Measurements from ENCODE around the gene CTBP2.

Gene CTBP2

GRCh38 chr10:125146791-125147579 is 13.4 kb downstream of the CTBP2 start:
- Histone ChIP-seq H3K36me3 (ENCODE audit: low read length) (no peaks in the 10 kb centered on the region), H3K79me2 (ENCODE audit: insufficient read depth, low read length) (no peaks in the 10 kb centered on the region)
- no peak for TF ChIP-seq EZH2phosphoT487 (conservative IDR thresholded peaks at IDR 0.05; ENCODE audit: low read length)
- TF ChIP-seq, protein P1, sequence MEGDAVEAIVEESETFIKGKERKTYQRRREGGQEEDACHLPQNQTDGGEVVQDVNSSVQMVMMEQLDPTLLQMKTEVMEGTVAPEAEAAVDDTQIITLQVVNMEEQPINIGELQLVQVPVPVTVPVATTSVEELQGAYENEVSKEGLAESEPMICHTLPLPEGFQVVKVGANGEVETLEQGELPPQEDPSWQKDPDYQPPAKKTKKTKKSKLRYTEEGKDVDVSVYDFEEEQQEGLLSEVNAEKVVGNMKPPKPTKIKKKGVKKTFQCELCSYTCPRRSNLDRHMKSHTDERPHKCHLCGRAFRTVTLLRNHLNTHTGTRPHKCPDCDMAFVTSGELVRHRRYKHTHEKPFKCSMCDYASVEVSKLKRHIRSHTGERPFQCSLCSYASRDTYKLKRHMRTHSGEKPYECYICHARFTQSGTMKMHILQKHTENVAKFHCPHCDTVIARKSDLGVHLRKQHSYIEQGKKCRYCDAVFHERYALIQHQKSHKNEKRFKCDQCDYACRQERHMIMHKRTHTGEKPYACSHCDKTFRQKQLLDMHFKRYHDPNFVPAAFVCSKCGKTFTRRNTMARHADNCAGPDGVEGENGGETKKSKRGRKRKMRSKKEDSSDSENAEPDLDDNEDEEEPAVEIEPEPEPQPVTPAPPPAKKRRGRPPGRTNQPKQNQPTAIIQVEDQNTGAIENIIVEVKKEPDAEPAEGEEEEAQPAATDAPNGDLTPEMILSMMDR (IDR thresholded peaks at IDR 0.05; ENCODE audit: insufficient read depth, low read length, poor library complexity, severe bottlenecking): no peak

DNA sequence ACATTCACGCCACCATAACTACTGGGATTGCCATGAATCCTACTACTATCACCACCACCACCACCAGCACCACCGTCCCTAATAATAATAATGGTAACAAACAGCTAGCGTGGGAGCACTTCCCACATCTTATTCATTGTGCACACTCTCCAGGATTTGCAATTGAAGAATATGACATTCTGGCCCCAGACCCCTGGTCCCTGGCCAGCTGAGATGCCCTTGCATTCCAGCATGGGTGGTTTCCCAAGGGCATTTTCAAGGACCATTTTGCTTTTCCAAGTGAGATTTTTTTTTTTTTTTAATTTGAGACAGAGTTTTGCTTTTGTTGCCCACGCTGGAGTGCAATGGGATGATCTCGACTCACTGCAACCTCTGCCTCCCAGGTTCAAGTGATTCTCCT is 14.7 kb downstream of the CTBP2 start:
- no peak for TF ChIP-seq EZH2phosphoT487 (conservative IDR thresholded peaks at IDR 0.05; ENCODE audit: low read length)
- TF ChIP-seq, protein P1 (IDR thresholded peaks at IDR 0.05; ENCODE audit: insufficient read depth, low read length, poor library complexity, severe bottlenecking): no peak
- Histone ChIP-seq H3K9me3 (ENCODE audit: insufficient read depth, low read length) (no peaks in the 10 kb centered on the region), H4K20me1 (ENCODE audit: low read depth, low read length) (no peaks in the 10 kb centered on the region), H3K4me3 (ENCODE audit: insufficient read depth, low read length, poor library complexity, severe bottlenecking) (no peak overlapping the region), H3K27me3 (ENCODE audit: low read length) (no peaks in the 10 kb centered on the region), H3K9ac (ENCODE audit: low read length) (no peak overlapping the region), H3K79me2 (ENCODE audit: insufficient read depth, low read length) (no peaks in the 10 kb centered on the region), H3F3A (ENCODE audit: insufficient read depth) (no peaks in the 10 kb centered on the region), H3K27ac (ENCODE audit: low read depth, low read length) (no peak overlapping the region), H3K36me3 (ENCODE audit: low read length) (no peaks in the 10 kb centered on the region), H2AFZ (ENCODE audit: low read depth, low read length, severe bottlenecking) (no peak overlapping the region), H3K9me2 (replicated peaks; ENCODE audit: insufficient read depth, low read length) (no peaks in the 10 kb centered on the region), H3K4me2 (ENCODE audit: low read depth, low read length, poor library complexity, severe bottlenecking) (no peak overlapping the region)

More at GRCh38 chr10:125146791-125147579, 13.4 kb downstream of the CTBP2 start:
- no peaks in the 10 kb centered on the region for H3F3A ChIP-seq (ENCODE audit: insufficient read depth)
- H3K9me2 ChIP-seq (replicated peaks; ENCODE audit: insufficient read depth, low read length): no peaks in the 10 kb centered on the region
- no peak overlapping the region for H2AFZ ChIP-seq (ENCODE audit: low read depth, low read length, severe bottlenecking)
- H3K9ac ChIP-seq (ENCODE audit: low read length): no peak overlapping the region
- H4K20me1 ChIP-seq (ENCODE audit: low read depth, low read length): no peaks in the 10 kb centered on the region
- H3K27ac ChIP-seq (ENCODE audit: low read depth, low read length): no peak overlapping the region
- H3K9me3 ChIP-seq (ENCODE audit: insufficient read depth, low read length): no peaks in the 10 kb centered on the region
- no peaks in the 10 kb centered on the region for H3K27me3 ChIP-seq (ENCODE audit: low read length)
- no peak overlapping the region for H3K4me3 ChIP-seq (ENCODE audit: insufficient read depth, low read length, poor library complexity, severe bottlenecking)
- H3K4me2 ChIP-seq (ENCODE audit: low read depth, low read length, poor library complexity, severe bottlenecking): no peak overlapping the region

DNA sequence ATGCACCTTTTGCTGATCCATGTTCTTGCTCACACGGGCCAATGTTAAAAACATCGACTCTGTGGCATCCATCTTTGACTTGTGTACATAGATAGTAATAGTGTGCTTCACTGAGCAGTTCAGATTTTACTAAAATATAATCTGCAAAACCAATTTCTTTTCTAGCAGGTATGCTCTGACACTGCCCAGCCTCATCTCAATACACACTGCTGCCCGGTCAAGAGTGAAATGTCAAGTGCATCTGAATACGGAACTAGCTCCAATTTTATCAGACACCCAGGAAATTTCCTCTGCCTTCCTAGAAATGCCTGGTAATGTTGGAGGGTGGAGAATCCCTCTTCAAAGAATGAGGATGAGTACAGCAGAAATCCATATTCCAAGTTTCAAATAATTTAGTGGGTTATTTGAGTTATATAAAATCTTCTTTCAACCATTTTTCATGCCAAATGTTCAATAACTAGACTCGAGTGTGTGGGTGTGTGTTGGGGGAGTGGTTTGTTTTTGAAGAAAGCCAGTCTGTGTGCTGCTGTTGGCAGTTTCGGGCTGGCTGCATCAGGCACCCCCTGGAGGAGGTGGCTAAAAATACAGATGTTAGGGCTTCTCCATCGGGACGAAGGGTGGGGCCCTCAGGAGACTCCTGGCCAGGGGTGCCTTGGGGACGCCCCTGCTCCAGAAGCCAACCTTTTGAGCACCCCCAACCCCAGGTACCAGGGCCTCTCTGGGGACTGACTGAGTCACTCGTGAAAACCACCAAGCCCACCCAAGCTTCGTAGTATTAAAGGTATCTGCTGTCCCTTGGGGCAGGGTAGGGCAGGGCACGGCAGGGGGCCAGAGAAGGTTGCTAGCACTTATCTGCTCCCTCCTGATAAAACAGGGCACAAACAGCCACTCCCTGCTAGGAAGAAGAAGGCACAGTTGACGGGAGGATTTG is 15.4 kb downstream of the CTBP2 start:
- no peaks in the 10 kb centered on the region for H3K9me3 ChIP-seq (ENCODE audit: insufficient read depth, low read length)
- H3K9me2 ChIP-seq (replicated peaks; ENCODE audit: insufficient read depth, low read length): no peaks in the 10 kb centered on the region
- no peaks in the 10 kb centered on the region for H3F3A ChIP-seq (ENCODE audit: insufficient read depth)
- H3K36me3 ChIP-seq (ENCODE audit: low read length): no peaks in the 10 kb centered on the region
- TF ChIP-seq EZH2phosphoT487 (conservative IDR thresholded peaks at IDR 0.05; ENCODE audit: low read length): no peak
- TF ChIP-seq, protein P1 (IDR thresholded peaks at IDR 0.05; ENCODE audit: insufficient read depth, low read length, poor library complexity, severe bottlenecking): no peak
- no peaks in the 10 kb centered on the region for H3K79me2 ChIP-seq (ENCODE audit: insufficient read depth, low read length)
- no peak overlapping the region for H3K4me2 ChIP-seq (ENCODE audit: low read depth, low read length, poor library complexity, severe bottlenecking)
- H3K27me3 ChIP-seq (ENCODE audit: low read length): no peaks in the 10 kb centered on the region
- H3K9ac ChIP-seq (ENCODE audit: low read length): no peak overlapping the region
- H2AFZ ChIP-seq (ENCODE audit: low read depth, low read length, severe bottlenecking): no peak overlapping the region
- H4K20me1 ChIP-seq (ENCODE audit: low read depth, low read length): no peaks in the 10 kb centered on the region
- no peak overlapping the region for H3K4me3 ChIP-seq (ENCODE audit: insufficient read depth, low read length, poor library complexity, severe bottlenecking)
- H3K27ac ChIP-seq (ENCODE audit: low read depth, low read length): no peak overlapping the region
